ENCODE data around the gene LTBP1.

LTBP1 gene

GRCh38 chr2:33326100-33326499 is 379.3 kb downstream of the LTBP1 start:
- Histone ChIP-seq H3K79me2 (ENCODE audit: control insufficient read depth, insufficient read depth, low read length) (no peaks in the 10 kb centered on the region), H3K27me3 (ENCODE audit: insufficient read depth, low read length, poor library complexity) (no peaks in the 10 kb centered on the region)

GRCh38 chr2:33333433-33333832 is 386.7 kb downstream of the LTBP1 start:
- DNase-seq, result no peak
- Histone ChIP-seq H4K8ac (ENCODE audit: low read depth, low read length) (no peak overlapping the region), H3K27me3 (ENCODE audit: insufficient read depth, low read length, poor library complexity) (no peaks in the 10 kb centered on the region), H2BK5ac (ENCODE audit: low read length) (no peak overlapping the region), H2BK120ac (ENCODE audit: low read depth, low read length) (no peak overlapping the region), H3K4ac (ENCODE audit: low read depth, low read length) (no peak overlapping the region), H2BK15ac (replicated peaks; ENCODE audit: low read depth) (no peak overlapping the region), H3K56ac (ENCODE audit: low read length) (no peak overlapping the region), H3K9ac (ENCODE audit: low read length) (no peak overlapping the region), H3K4me3 (ENCODE audit: low read length) (no peak overlapping the region), H3K18ac (ENCODE audit: low read length) (no peak overlapping the region), H2AK5ac (ENCODE audit: low read length) (no peak overlapping the region), H3K4me1 (ENCODE audit: control insufficient read depth, low read depth, low read length) (no peaks in the 10 kb centered on the region), H3K4me2 (ENCODE audit: low read length) (no peak overlapping the region), H3K36me3 (ENCODE audit: control insufficient read depth, insufficient read depth, low read length) (no peaks in the 10 kb centered on the region), H4K5ac (ENCODE audit: low read length) (no peak overlapping the region), H3K79me1 (ENCODE audit: low read length) (no peaks in the 10 kb centered on the region), H3K23ac (ENCODE audit: low read length) (no peak overlapping the region), H3K27ac (ENCODE audit: low read depth, low read length) (no peak overlapping the region), H3K79me2 (ENCODE audit: control insufficient read depth, insufficient read depth, low read length) (no peaks in the 10 kb centered on the region)
- 100% methylated on average over 1 of the region's 3 CpGs for WGBS (ENCODE audit: extremely low coverage, insufficient coverage, low lambda C conversion rate)

More at GRCh38 chr2:33326100-33326499, 379.3 kb downstream of the LTBP1 start:
- Histone ChIP-seq H3K4me3 (ENCODE audit: low read length) (no peak overlapping the region), H3K9ac (ENCODE audit: low read length) (no peak overlapping the region), H2BK15ac (replicated peaks; ENCODE audit: low read depth) (no peak overlapping the region), H2BK5ac (ENCODE audit: low read length) (no peak overlapping the region), H3K18ac (ENCODE audit: low read length) (no peak overlapping the region), H3K23ac (ENCODE audit: low read length) (no peak overlapping the region), H2BK120ac (ENCODE audit: low read depth, low read length) (no peak overlapping the region), H3K4me2 (ENCODE audit: low read length) (no peak overlapping the region), H3K36me3 (ENCODE audit: control insufficient read depth, insufficient read depth, low read length) (no peaks in the 10 kb centered on the region), H3K4me1 (ENCODE audit: control insufficient read depth, low read depth, low read length) (no peaks in the 10 kb centered on the region), H4K8ac (ENCODE audit: low read depth, low read length) (no peak overlapping the region), H3K56ac (ENCODE audit: low read length) (no peak overlapping the region), H3K4ac (ENCODE audit: low read depth, low read length) (no peak overlapping the region), H3K27ac (ENCODE audit: low read depth, low read length) (no peak overlapping the region), H2AK5ac (ENCODE audit: low read length) (no peak overlapping the region), H4K5ac (ENCODE audit: low read length) (no peak overlapping the region), H3K79me1 (ENCODE audit: low read length) (no peaks in the 10 kb centered on the region)
- no CpG with 5 or more reads among the region's 4 CpGs for WGBS (ENCODE audit: extremely low coverage, insufficient coverage, low lambda C conversion rate)
- DNase-seq, result no peak

- Histone ChIP-seq H3K36me3 (ENCODE audit: control insufficient read depth, insufficient read depth, low read length) (no peaks in the 10 kb centered on the region), H3K56ac (ENCODE audit: low read length) (no peak overlapping the region), H4K8ac (ENCODE audit: low read depth, low read length) (no peak overlapping the region), H3K27me3 (ENCODE audit: insufficient read depth, low read length, poor library complexity) (no peaks in the 10 kb centered on the region), H2BK120ac (ENCODE audit: low read depth, low read length) (no peak overlapping the region), H3K23ac (ENCODE audit: low read length) (no peak overlapping the region), H4K5ac (ENCODE audit: low read length) (no peak overlapping the region), H3K4me3 (ENCODE audit: low read length) (no peak overlapping the region), H3K4me2 (ENCODE audit: low read length) (no peak overlapping the region), H3K4me1 (ENCODE audit: control insufficient read depth, low read depth, low read length) (no peaks in the 10 kb centered on the region), H3K4ac (ENCODE audit: low read depth, low read length) (no peak overlapping the region), H2AK5ac (ENCODE audit: low read length) (no peak overlapping the region), H3K79me1 (ENCODE audit: low read length) (no peaks in the 10 kb centered on the region), H2BK5ac (ENCODE audit: low read length) (no peak overlapping the region), H3K18ac (ENCODE audit: low read length) (no peak overlapping the region), H3K27ac (ENCODE audit: low read depth, low read length) (no peak overlapping the region), H3K9ac (ENCODE audit: low read length) (no peak overlapping the region), H2BK15ac (replicated peaks; ENCODE audit: low read depth) (no peak overlapping the region), H3K79me2 (ENCODE audit: control insufficient read depth, insufficient read depth, low read length) (no peaks in the 10 kb centered on the region)
- no peak for DNase-seq
- WGBS (ENCODE audit: extremely low coverage, insufficient coverage, low lambda C conversion rate), result no CpG with 5 or more reads among the region's 4 CpGs
Measured at GRCh38 chr2:33334083-33334482, 387.3 kb downstream of the LTBP1 start.

GRCh38 chr2:33335516-33335915 is 388.8 kb downstream of the LTBP1 start:
- no peaks in the 10 kb centered on the region for H3K27me3 ChIP-seq (ENCODE audit: insufficient read depth, low read length, poor library complexity)
- no peaks in the 10 kb centered on the region for H3K36me3 ChIP-seq (ENCODE audit: control insufficient read depth, insufficient read depth, low read length)
- no peak overlapping the region for H3K18ac ChIP-seq (ENCODE audit: low read length)
- no peak overlapping the region for H2BK120ac ChIP-seq (ENCODE audit: low read depth, low read length)
- no peak overlapping the region for H4K5ac ChIP-seq (ENCODE audit: low read length)
- H3K4me1 ChIP-seq (ENCODE audit: control insufficient read depth, low read depth, low read length), result no peaks in the 10 kb centered on the region
- H3K79me2 ChIP-seq (ENCODE audit: control insufficient read depth, insufficient read depth, low read length), result no peaks in the 10 kb centered on the region
- H3K27ac ChIP-seq (ENCODE audit: low read depth, low read length), result no peak overlapping the region
- no peak overlapping the region for H3K9ac ChIP-seq (ENCODE audit: low read length)
- no peak overlapping the region for H3K56ac ChIP-seq (ENCODE audit: low read length)
- WGBS (ENCODE audit: extremely low coverage, insufficient coverage, low lambda C conversion rate), result no CpG with 5 or more reads among the region's 3 CpGs
- H2BK5ac ChIP-seq (ENCODE audit: low read length), result no peak overlapping the region
- H2BK15ac ChIP-seq (replicated peaks; ENCODE audit: low read depth), result no peak overlapping the region
- H3K4me2 ChIP-seq (ENCODE audit: low read length), result no peak overlapping the region
- no peak overlapping the region for H3K23ac ChIP-seq (ENCODE audit: low read length)
- DNase-seq, result no peak
- H3K4ac ChIP-seq (ENCODE audit: low read depth, low read length), result no peak overlapping the region
- H2AK5ac ChIP-seq (ENCODE audit: low read length), result no peak overlapping the region
- H3K4me3 ChIP-seq (ENCODE audit: low read length), result no peak overlapping the region
- H3K79me1 ChIP-seq (ENCODE audit: low read length), result no peaks in the 10 kb centered on the region
- no peak overlapping the region for H4K8ac ChIP-seq (ENCODE audit: low read depth, low read length)

- H3K36me3 ChIP-seq (ENCODE audit: control insufficient read depth, insufficient read depth, low read length), result no peaks in the 10 kb centered on the region
- H4K5ac ChIP-seq (ENCODE audit: low read length), result no peak overlapping the region
- no peaks in the 10 kb centered on the region for H3K27me3 ChIP-seq (ENCODE audit: insufficient read depth, low read length, poor library complexity)
- H3K18ac ChIP-seq (ENCODE audit: low read length), result no peak overlapping the region
- H3K4me3 ChIP-seq (ENCODE audit: low read length), result no peak overlapping the region
- no peak overlapping the region for H2AK5ac ChIP-seq (ENCODE audit: low read length)
- H3K23ac ChIP-seq (ENCODE audit: low read length), result no peak overlapping the region
- H3K9ac ChIP-seq (ENCODE audit: low read length), result no peak overlapping the region
- no peaks in the 10 kb centered on the region for H3K79me1 ChIP-seq (ENCODE audit: low read length)
- no peak overlapping the region for H3K4me2 ChIP-seq (ENCODE audit: low read length)
- no peak overlapping the region for H3K27ac ChIP-seq (ENCODE audit: low read depth, low read length)
- H4K8ac ChIP-seq (ENCODE audit: low read depth, low read length), result no peak overlapping the region
- no peak overlapping the region for H2BK120ac ChIP-seq (ENCODE audit: low read depth, low read length)
- WGBS (ENCODE audit: extremely low coverage, insufficient coverage, low lambda C conversion rate), result no CpG with 5 or more reads among the region's 4 CpGs
- H2BK15ac ChIP-seq (replicated peaks; ENCODE audit: low read depth), result no peak overlapping the region
- H3K4me1 ChIP-seq (ENCODE audit: control insufficient read depth, low read depth, low read length), result no peaks in the 10 kb centered on the region
- no peak for DNase-seq
- H2BK5ac ChIP-seq (ENCODE audit: low read length), result no peak overlapping the region
- H3K56ac ChIP-seq (ENCODE audit: low read length), result no peak overlapping the region
- no peaks in the 10 kb centered on the region for H3K79me2 ChIP-seq (ENCODE audit: control insufficient read depth, insufficient read depth, low read length)
- no peak overlapping the region for H3K4ac ChIP-seq (ENCODE audit: low read depth, low read length)
Measured at GRCh38 chr2:33336036-33336625, 389.4 kb downstream of the LTBP1 start.

GRCh38 chr2:33337385-33337960 is 390.7 kb downstream of the LTBP1 start:
- no peak overlapping the region for H3K27ac ChIP-seq (ENCODE audit: low read depth, low read length)
- no peak overlapping the region for H2BK5ac ChIP-seq (ENCODE audit: low read length)
- H3K79me1 ChIP-seq (ENCODE audit: low read length), result no peaks in the 10 kb centered on the region
- H4K8ac ChIP-seq (ENCODE audit: low read depth, low read length), result no peak overlapping the region
- no peaks in the 10 kb centered on the region for H3K79me2 ChIP-seq (ENCODE audit: control insufficient read depth, insufficient read depth, low read length)
- no peaks in the 10 kb centered on the region for H3K36me3 ChIP-seq (ENCODE audit: control insufficient read depth, insufficient read depth, low read length)
- no peak overlapping the region for H2AK5ac ChIP-seq (ENCODE audit: low read length)
- no peaks in the 10 kb centered on the region for H3K27me3 ChIP-seq (ENCODE audit: insufficient read depth, low read length, poor library complexity)
- H3K4me1 ChIP-seq (ENCODE audit: control insufficient read depth, low read depth, low read length), result no peaks in the 10 kb centered on the region
- H2BK120ac ChIP-seq (ENCODE audit: low read depth, low read length), result no peak overlapping the region
- H3K56ac ChIP-seq (ENCODE audit: low read length), result no peak overlapping the region
- H3K23ac ChIP-seq (ENCODE audit: low read length), result no peak overlapping the region
- no peak overlapping the region for H3K18ac ChIP-seq (ENCODE audit: low read length)
- no peak overlapping the region for H4K5ac ChIP-seq (ENCODE audit: low read length)
- DNase-seq, result no peak
- H3K9ac ChIP-seq (ENCODE audit: low read length), result no peak overlapping the region
- no peak overlapping the region for H3K4me3 ChIP-seq (ENCODE audit: low read length)
- no peak overlapping the region for H3K4me2 ChIP-seq (ENCODE audit: low read length)
- no peak overlapping the region for H2BK15ac ChIP-seq (replicated peaks; ENCODE audit: low read depth)
- no peak overlapping the region for H3K4ac ChIP-seq (ENCODE audit: low read depth, low read length)
- no CpG with 5 or more reads among the region's 7 CpGs for WGBS (ENCODE audit: extremely low coverage, insufficient coverage, low lambda C conversion rate)

Data from mesendoderm (in vitro differentiated cells).